PC-3 (cell line): ENCODE data around the gene THADA.

Source experiments
- CTCF ChIP-seq: fragments of 300-600 bp; sonication (generic); conservative IDR thresholded peaks from 2 replicates; pipeline ENCODE4 v1.5.1; 2017; ENCODE audit warnings: antibody characterized with exemption, low read depth, mild to moderate bottlenecking, low read length
- EZH2 ChIP-seq: fragments of 300-600 bp; sonication (generic); IDR thresholded peaks from one replicate; pipeline ENCODE4 v1.6.1; 2017; ENCODE audit warnings: antibody characterized with exemption, mild to moderate bottlenecking, low read length; ENCODE audit not compliant: unreplicated experiment

- no peak for TF ChIP-seq CTCF
- no peak for TF ChIP-seq EZH2
These were observed 43.8 kb downstream of the THADA start for GRCh38 chr2:43551990-43552389.
